HepG2 (cell line): ENCODE data around the gene CENATAC. TPM values are rescaled to one million over a fixed set of nuclear protein-coding genes. Genes with fewer than 3 reads are reported as not detected.

ENCODE experiments used
- ATAC-seq: fragments of 200-7000 bp; cut with Tn5 transposase; 3 replicates; pipeline ENCODE4 v1.9.1; 2020; ENCODE audit warnings: mild to moderate bottlenecking, moderate library complexity
- BruUV-seq: library from RNA; stranded (reverse); fragments of 400-500 nt; replicated peaks from 2 replicates; lab custom pipeline; 2021; lab: Mats Ljungman, UMichigan
- CTCF ChIA-PET: fragments of 300-600 bp; formaldehyde crosslinking; extraction: SDS; loops from one replicate; lab custom pipeline; 2021; ENCODE audit warnings: low total read pairs, inconsistent platforms, low intra/inter-chr PET ratio; lab: Yijun Ruan, JAX
- POLR2A ChIA-PET: fragments of 350-600 bp; sonication (Branson Sonifier 250); formaldehyde crosslinking; loops from one replicate; lab custom pipeline; 2020; ENCODE audit warnings: antibody characterized with exemption, inconsistent platforms; lab: Yijun Ruan, JAX
- DNase-seq: peaks from one replicate; pipeline ENCODE4 v3.0.0-alpha.2; 2015; ENCODE audit warnings: low spot score
- FAIRE-seq: peaks from 3 replicates; lab custom pipeline; 2011; peaks lifted over from hg19 to GRCh38; lab: Jason Lieb, UNC
- H2AFZ ChIP-seq: one replicate; pipeline ENCODE4 v1.6.1; 2011; ENCODE audit warnings: low read length, inconsistent platforms
- H3K27ac ChIP-seq: fragments of 300-600 bp; 3 replicates; pipeline ENCODE4 v1.8.0; 2011; ENCODE audit warnings: mixed run types, mild to moderate bottlenecking, mixed read lengths, low read length, inconsistent platforms; ENCODE audit not compliant: insufficient read depth; ENCODE audit errors: extremely low read length
- H3K27me3 ChIP-seq, 2 experiments: fragments of 200-600 bp in 1 of 2; 2 replicates in 1 of 2; 3 replicates in 1 of 2; pipeline versions ENCODE4 v1.6.0 to v1.8.0; 2011; ENCODE audit warnings: low read length in 2 of 2, mild to moderate bottlenecking in 2 of 2, moderate library complexity in 2 of 2, inconsistent platforms in 1 of 2; ENCODE audit not compliant: insufficient read depth in 2 of 2, control insufficient read depth in 1 of 2
- H3K36me3 ChIP-seq, 2 experiments: fragments of 200-600 bp in 1 of 2; replicated peaks in 1 of 2; 2 replicates in 1 of 2; 3 replicates in 1 of 2; pipeline versions ENCODE4 v1.5.1 to v1.8.0; 2011; ENCODE audit warnings: low read length in 2 of 2, inconsistent platforms in 1 of 2; ENCODE audit not compliant: insufficient read depth in 2 of 2, control insufficient read depth in 1 of 2
- H3K4me1 ChIP-seq: 2 replicates; pipeline ENCODE4 v1.5.1; 2012; ENCODE audit warnings: low read length, inconsistent platforms; ENCODE audit not compliant: insufficient read depth
- H3K4me2 ChIP-seq: 2 replicates; pipeline ENCODE4 v1.6.0; 2011; ENCODE audit warnings: low read depth, low read length, inconsistent platforms
- H3K4me3 ChIP-seq, 3 experiments: fragments of 200-600 bp in 1 of 3; sonication (generic), shearing (Covaris generic) in 1 of 3; replicated peaks in 1 of 3; 2 replicates each; pipeline ENCODE4 v1.5.1; 2011 to 2016; ENCODE audit warnings: low read length in 3 of 3, inconsistent platforms in 2 of 3, low read depth in 2 of 3, mild to moderate bottlenecking in 2 of 3, control low read depth in 1 of 3, mixed read lengths in 1 of 3; ENCODE audit not compliant: insufficient read depth in 1 of 3
- H3K79me2 ChIP-seq: one replicate; pipeline ENCODE4 v1.6.1; 2011; ENCODE audit warnings: low read length, inconsistent platforms; ENCODE audit not compliant: insufficient read depth
- H3K9ac ChIP-seq: 2 replicates; pipeline ENCODE4 v1.6.0; 2011; ENCODE audit warnings: mild to moderate bottlenecking, low read depth, low read length, inconsistent platforms; ENCODE audit not compliant: insufficient read depth
- H3K9me3 ChIP-seq: 2 replicates; pipeline ENCODE4 v1.5.1; 2012; ENCODE audit warnings: mild to moderate bottlenecking, low read length
- H4K20me1 ChIP-seq: 2 replicates; pipeline ENCODE4 v1.6.0; 2011; ENCODE audit warnings: inconsistent platforms, mild to moderate bottlenecking, low read length, moderate library complexity; ENCODE audit not compliant: insufficient read depth
- DR1 ChIP-seq: sonication (generic); formaldehyde crosslinking; IDR thresholded peaks from 2 replicates; pipeline ENCODE4 v1.8.0; 2021; ENCODE audit warnings: mild to moderate bottlenecking, missing genetic modification reagents, inconsistent platforms
- HDAC1 ChIP-seq: sonication (generic); formaldehyde crosslinking; IDR thresholded peaks from 2 replicates; pipeline ENCODE4 v1.5.1; 2020; ENCODE audit warnings: mild to moderate bottlenecking, missing genetic modification reagents
- IKZF4 ChIP-seq: sonication (generic); formaldehyde crosslinking; IDR thresholded peaks from 2 replicates; pipeline ENCODE4 v1.5.1; 2020; ENCODE audit warnings: borderline replicate concordance, mild to moderate bottlenecking, low read depth, missing genetic modification reagents; ENCODE audit errors: not compliant biosample characterization
- SNAPC4 ChIP-seq: sonication (generic); formaldehyde crosslinking; IDR thresholded peaks from 2 replicates; pipeline ENCODE4 v1.4.0; 2020; ENCODE audit warnings: mild to moderate bottlenecking, missing genetic modification reagents
- STAT5B ChIP-seq: sonication (generic); formaldehyde crosslinking; IDR thresholded peaks from 2 replicates; pipeline ENCODE4 v1.4.0; 2020; ENCODE audit warnings: missing genetic modification reagents
- ZBTB1 ChIP-seq: sonication (generic); formaldehyde crosslinking; IDR thresholded peaks from 2 replicates; pipeline ENCODE4 v1.4.0; 2020; ENCODE audit warnings: missing genetic modification reagents, borderline replicate concordance
- ZBTB37 ChIP-seq: sonication (generic); formaldehyde crosslinking; IDR thresholded peaks from 2 replicates; pipeline ENCODE4 v1.4.0; 2020; ENCODE audit warnings: mild to moderate bottlenecking, missing genetic modification reagents
- ZNF224 ChIP-seq: sonication (generic); formaldehyde crosslinking; IDR thresholded peaks from 2 replicates; pipeline ENCODE4 v1.5.0; 2020; ENCODE audit warnings: mild to moderate bottlenecking, missing genetic modification reagents
- ZNF230 ChIP-seq: sonication (generic); formaldehyde crosslinking; IDR thresholded peaks from 2 replicates; pipeline ENCODE4 v1.4.0; 2020; ENCODE audit warnings: mild to moderate bottlenecking, missing genetic modification reagents
- ZNF33A ChIP-seq: sonication (generic); formaldehyde crosslinking; IDR thresholded peaks from 2 replicates; pipeline ENCODE4 v1.5.1; 2020; ENCODE audit warnings: missing genetic modification reagents, mild to moderate bottlenecking, moderate library complexity, borderline replicate concordance
- ZNF800 ChIP-seq: sonication (generic); formaldehyde crosslinking; IDR thresholded peaks from 2 replicates; pipeline ENCODE4 v1.4.0; 2020; ENCODE audit warnings: missing genetic modification reagents
- ZSCAN22 ChIP-seq: sonication (generic); formaldehyde crosslinking; IDR thresholded peaks from 2 replicates; pipeline ENCODE4 v1.4.0; 2020; ENCODE audit warnings: mild to moderate bottlenecking, missing genetic modification reagents
- ZSCAN25 ChIP-seq: sonication (generic); formaldehyde crosslinking; IDR thresholded peaks from 2 replicates; pipeline ENCODE4 v1.8.0; 2022; ENCODE audit warnings: mild to moderate bottlenecking, missing genetic modification reagents
- WGBS: methylation state at CpG from one replicate; pipeline ENCODE4 v1.1.6; 2017; ENCODE audit warnings: low lambda C conversion rate; 5-methylcytosine and 5-hydroxymethylcytosine counted together
- in situ Hi-C: cut with HindIII; loops from 2 replicates; pipeline ENCODE4 v1.10.0; 2017; ENCODE audit warnings: low pct_unique_long_range_greater_than_20kb; ENCODE audit not compliant: extremely low pct_ligation_motif_present
- intact Hi-C: fragments of 100-400 bp; cut with micrococcal nuclease; formaldehyde crosslinking; loops from one replicate; pipeline ENCODE4 v1.10.0; 2022; ENCODE audit not compliant: unreplicated experiment
- polyA plus RNA-seq, 8 experiments: library from polyadenylated mRNA; depleted of rRNA in 3 of 8; stranded (reverse) in 7 of 8; unstranded in 1 of 8; fragments of >200 nt; fragmentation: Illumina TruSeq in 4 of 8; extraction: Trizol in 4 of 8; gene quantifications; 2 replicates each; pipeline versions ENCODE4 v1.2.1 to v1.2.3, GENCODE V29; 2011 to 2016; ENCODE audit warnings: low read depth in 4 of 8, missing spikeins in 1 of 8, mixed read lengths in 1 of 8; ENCODE audit not compliant: insufficient read depth in 1 of 8
- total RNA-seq, 5 experiments: library from RNA; depleted of rRNA; stranded (reverse); fragments of >200 nt; fragmentation: Illumina TruSeq; extraction: Trizol; gene quantifications; 2 replicates each; pipeline ENCODE4 v1.2.3, GENCODE V29; 2016; ENCODE audit warnings: low read depth in 1 of 5

The CENATAC gene
- total and polyA plus RNA-seq, 2 of the 13 experiments (the other 11 are each of a cell fraction or from before 2014, with no cell fraction given): 21.7 to 25.0 TPM

- ATAC-seq (peak; percentile 71), DNase-seq (peak; percentile 93), FAIRE-seq (peak; percentile 94)
- no peaks in the 10 kb centered on the region for H3K9me3 ChIP-seq
- TSS peak; percentile 79 for BruUV-seq
- H3K79me2 ChIP-seq: peaks cover 47% of the 10 kb centered on the region
- peak overlapping the region; percentile 77 for H3K27ac ChIP-seq
- no peak overlapping the region for H2AFZ ChIP-seq
- peaks cover 0 to 4% of the 10 kb centered on the region in 2 experiments; a peak in 1 of 5 replicates for H3K36me3 ChIP-seq
- WGBS: 0% methylated on average over 9 of the region's 10 CpGs
- CTCF ChIA-PET: no interaction called here
- peak overlapping the region; percentile 74 to 82 (median 79) for H3K4me3 ChIP-seq
- H3K4me2 ChIP-seq: peak overlapping the region; percentile 99
- in situ Hi-C loops: no loop called here
- H3K4me1 ChIP-seq: peaks cover 70% of the 10 kb centered on the region
- H3K27me3 ChIP-seq: no peaks in the 10 kb centered on the region; a peak in 1 of 5 replicates
- H3K9ac ChIP-seq: peak overlapping the region; percentile 77
- intact Hi-C loops: loop anchor here (2.0 kb wide), 2 partner anchors 31 to 65 kb away; partner anchors contain the start of gene CENATAC
- POLR2A ChIA-PET: interaction anchor here (1.0 to 4.8 kb wide), 4 partner anchors 11 to 73 kb away, joined by 3 to 45 read pairs (median 4); partner anchors contain the start of genes CENATAC, RPS25 and TRAPPC4
- H4K20me1 ChIP-seq: peaks cover 5% of the 10 kb centered on the region; the same call in 1 of the 2 replicates
- TF ChIP-seq ZSCAN25 (CRISPR knock-in tag) (no peak), SNAPC4 (CRISPR knock-in tag) (no peak; the same call in 1 of the 2 replicates), ZSCAN22 (CRISPR knock-in tag) (no peak), ZBTB1 (no peak), ZNF224 (no peak), ZNF230 (CRISPR knock-in tag) (peak; percentile 41; the same call in 1 of the 2 replicates), IKZF4 (CRISPR knock-in tag) (no peak), HDAC1 (peak; percentile 84), ZNF800 (no peak; the same call in 1 of the 2 replicates), ZBTB37 (no peak), STAT5B (CRISPR knock-in tag) (no peak), DR1 (CRISPR knock-in tag) (peak; percentile 93), ZNF33A (CRISPR knock-in tag) (no peak)
Measured at GRCh38 chr11:119029340-119030028, 31.5 kb downstream of the CENATAC start.
